Mucosa of descending colon (tissue), 3 donors: ENCODE results near the gene UBQLN4. TPM values are rescaled to one million over a fixed set of nuclear protein-coding genes. Genes with fewer than 3 reads are reported as not detected.

Experiments
- ATAC-seq: fragments of 200-7000 bp; cut with Tn5 transposase; one replicate; pipeline ENCODE4 v1.9.1; 2020; ENCODE audit warnings: mild to moderate bottlenecking, moderate library complexity
- DNase-seq, 3 donors: peaks; one replicate each; pipeline ENCODE4 v3.0.0-alpha.2; 2020
- H3K36me3 ChIP-seq: fragments of 200-600 bp; one replicate; pipeline ENCODE4 v1.8.0; 2021; ENCODE audit warnings: low read depth, mild to moderate bottlenecking
- H3K4me1 ChIP-seq: fragments of 200-600 bp; one replicate; pipeline ENCODE4 v1.8.0; 2021; ENCODE audit warnings: low read depth, mild to moderate bottlenecking
- H3K4me3 ChIP-seq: fragments of 200-600 bp; one replicate; pipeline ENCODE4 v1.8.0; 2021; ENCODE audit warnings: mild to moderate bottlenecking
- H3K9me3 ChIP-seq: fragments of 200-600 bp; one replicate; pipeline ENCODE4 v1.8.0; 2021; ENCODE audit warnings: mild to moderate bottlenecking
- intact Hi-C, 2 donors: fragments of 100-400 bp; cut with DNase I in 1 of 2; cut with micrococcal nuclease in 1 of 2; formaldehyde crosslinking; loops; one replicate each; pipeline versions ENCODE4 v1.11.0 to v1.11.1; 2022; cut with DNase I, micrococcal nuclease
- total RNA-seq, 3 donors: library from RNA; stranded (reverse); fragmentation: NEBNext Ultra II Directional in 2 of 3; extraction: Animal tissue kit (Norgen Biotek cat#: 25700) in 2 of 3; gene quantifications; one replicate each; pipeline versions ENCODE4 v1.2.1 to v1.2.4, GENCODE V29; 2021 to 2023
- TF ChIP-seq, protein P1 (sequence below): fragments of 200-600 bp; IDR thresholded peaks from one replicate; pipeline ENCODE4 v1.8.0; 2022; ENCODE audit warnings: antibody characterized with exemption, mild to moderate bottlenecking
- donor health status: DM: no; HTN: no; CAD: no; lungs with moderate emphysema.
- donor health status: DM: no; HTN: no; CAD: no.
- donor health status: DM: no; HTN: yes; CAD: no.

Gene UBQLN4
- total RNA-seq, 3 donors from 2014 or later, result 23.7 to 36.9 (median 23.9) TPM

DNA sequence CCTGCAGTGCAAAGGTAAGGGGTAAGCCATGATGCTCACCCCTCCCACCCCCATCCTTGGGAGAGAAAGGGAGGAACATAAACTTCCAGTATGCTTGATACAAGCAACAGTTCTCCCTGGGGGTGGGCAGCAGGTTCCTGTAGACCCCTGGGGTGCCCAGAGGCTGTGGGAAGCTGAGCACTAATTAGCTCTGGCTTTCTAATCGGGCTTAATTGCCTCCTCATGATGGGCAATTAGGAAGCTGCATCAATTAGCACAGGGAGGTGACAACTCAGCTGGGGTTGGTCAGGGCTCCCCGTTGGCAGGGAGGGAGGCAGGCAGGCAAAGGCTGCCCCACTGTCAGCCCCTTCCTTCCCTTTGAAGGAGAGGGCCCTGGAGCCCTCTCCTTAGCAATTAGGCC, 45.2 kb upstream of the UBQLN4 start:
- TF ChIP-seq, protein P1, sequence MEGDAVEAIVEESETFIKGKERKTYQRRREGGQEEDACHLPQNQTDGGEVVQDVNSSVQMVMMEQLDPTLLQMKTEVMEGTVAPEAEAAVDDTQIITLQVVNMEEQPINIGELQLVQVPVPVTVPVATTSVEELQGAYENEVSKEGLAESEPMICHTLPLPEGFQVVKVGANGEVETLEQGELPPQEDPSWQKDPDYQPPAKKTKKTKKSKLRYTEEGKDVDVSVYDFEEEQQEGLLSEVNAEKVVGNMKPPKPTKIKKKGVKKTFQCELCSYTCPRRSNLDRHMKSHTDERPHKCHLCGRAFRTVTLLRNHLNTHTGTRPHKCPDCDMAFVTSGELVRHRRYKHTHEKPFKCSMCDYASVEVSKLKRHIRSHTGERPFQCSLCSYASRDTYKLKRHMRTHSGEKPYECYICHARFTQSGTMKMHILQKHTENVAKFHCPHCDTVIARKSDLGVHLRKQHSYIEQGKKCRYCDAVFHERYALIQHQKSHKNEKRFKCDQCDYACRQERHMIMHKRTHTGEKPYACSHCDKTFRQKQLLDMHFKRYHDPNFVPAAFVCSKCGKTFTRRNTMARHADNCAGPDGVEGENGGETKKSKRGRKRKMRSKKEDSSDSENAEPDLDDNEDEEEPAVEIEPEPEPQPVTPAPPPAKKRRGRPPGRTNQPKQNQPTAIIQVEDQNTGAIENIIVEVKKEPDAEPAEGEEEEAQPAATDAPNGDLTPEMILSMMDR, result no peak
- no peak for DNase-seq
- no peak for ATAC-seq
- peaks cover 60% of the 10 kb centered on the region for H3K4me1 ChIP-seq
- intact Hi-C loops, result loop anchor here in 1 of 2 donors (5.0 kb wide), 1 partner anchor 34 kb away; no protein-coding TSS in a partner anchor
- H3K9me3 ChIP-seq, result no peaks in the 10 kb centered on the region
- H3K36me3 ChIP-seq, result no peaks in the 10 kb centered on the region
- no peak overlapping the region for H3K4me3 ChIP-seq

DNA sequence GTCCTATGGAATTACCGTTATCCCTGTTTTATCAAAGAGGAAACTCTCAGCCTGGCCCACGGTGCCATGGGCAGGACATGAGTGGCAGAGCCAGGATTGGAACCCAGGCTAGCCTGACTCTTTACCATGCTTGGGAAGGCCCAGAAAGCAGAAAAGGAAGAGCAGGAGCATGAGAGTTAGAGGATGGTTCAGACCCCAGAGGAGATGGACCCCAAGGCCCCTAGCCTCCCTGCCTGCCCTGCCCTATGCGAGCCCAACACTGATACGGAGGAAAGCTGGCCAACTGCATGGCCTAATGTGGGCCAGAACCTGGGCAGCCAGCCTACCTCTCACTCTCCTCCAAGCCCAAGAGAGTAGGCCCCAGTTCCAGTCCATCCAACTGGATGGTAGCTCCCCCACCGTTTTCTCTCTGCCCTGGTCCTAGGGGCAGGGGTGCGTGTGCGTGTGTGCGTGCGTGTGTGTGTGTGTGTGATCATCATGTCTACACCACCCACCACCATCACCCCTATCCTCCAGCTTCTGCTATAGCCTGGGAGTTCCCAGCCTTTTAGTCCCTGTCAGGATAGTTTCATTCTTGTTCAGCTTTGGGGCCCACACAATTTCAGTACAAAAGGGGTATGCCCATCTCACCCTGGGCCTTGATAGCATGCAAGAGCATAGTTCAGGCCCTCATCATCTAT, 44.0 kb upstream of the UBQLN4 start:
- intact Hi-C loops, result loop anchor here in 1 of 2 donors (5.0 kb wide), 1 partner anchor 35 kb away; no protein-coding TSS in a partner anchor
- Histone ChIP-seq H3K9me3 (no peaks in the 10 kb centered on the region), H3K36me3 (no peaks in the 10 kb centered on the region), H3K4me3 (no peak overlapping the region), H3K4me1 (peaks cover 48% of the 10 kb centered on the region)
- DNase-seq, result no peak
- ATAC-seq, result no peak
- TF ChIP-seq, protein P1, result no peak

DNA sequence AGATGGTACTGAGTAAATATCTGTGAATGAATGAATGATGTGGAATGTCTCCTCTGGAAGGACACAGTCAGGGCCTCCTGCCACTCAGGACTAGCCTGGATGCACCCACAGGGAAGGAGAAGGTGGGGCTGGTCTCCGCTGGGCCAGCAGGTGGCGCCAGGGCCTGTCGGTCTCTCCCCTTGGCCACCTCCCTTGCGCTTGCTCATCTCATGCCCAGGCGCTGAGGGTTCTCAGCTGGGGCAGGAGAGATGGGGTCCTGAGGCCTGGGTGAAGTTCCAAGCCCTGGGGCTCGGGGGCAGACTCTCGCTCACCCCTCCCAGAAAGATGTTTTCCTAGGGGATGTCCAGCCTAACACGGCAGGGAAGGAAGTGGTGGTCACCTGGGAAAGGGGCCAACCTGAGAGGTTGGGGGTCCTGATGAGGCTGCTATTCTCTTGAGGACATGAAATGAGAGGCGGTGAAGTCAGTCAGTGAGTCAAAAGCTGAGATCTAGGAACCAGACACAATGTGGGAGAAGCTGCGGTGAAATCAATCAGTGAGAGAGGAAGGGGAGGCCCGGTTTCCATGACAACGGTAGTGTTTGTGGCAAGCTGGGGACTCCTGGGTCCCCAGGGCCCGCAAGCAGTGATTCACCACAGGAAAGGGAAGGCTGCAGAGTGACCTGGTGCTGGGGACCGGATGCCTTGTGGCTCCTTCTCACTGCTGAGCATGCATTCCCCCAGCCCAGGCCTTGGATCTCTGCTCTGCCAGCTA, 43.2 kb upstream of the UBQLN4 start:
- intact Hi-C loops, result loop anchor here in 1 of 2 donors (5.0 kb wide), 1 partner anchor 35 kb away; no protein-coding TSS in a partner anchor
- Histone ChIP-seq H3K4me1 (peaks cover 40% of the 10 kb centered on the region), H3K4me3 (no peak overlapping the region), H3K36me3 (no peaks in the 10 kb centered on the region), H3K9me3 (no peaks in the 10 kb centered on the region)
- peak; percentile 86 for ATAC-seq
- TF ChIP-seq, protein P1, result peak; percentile 95
- DNase-seq, result peak; percentile 90 to 95 (median 93)

DNA sequence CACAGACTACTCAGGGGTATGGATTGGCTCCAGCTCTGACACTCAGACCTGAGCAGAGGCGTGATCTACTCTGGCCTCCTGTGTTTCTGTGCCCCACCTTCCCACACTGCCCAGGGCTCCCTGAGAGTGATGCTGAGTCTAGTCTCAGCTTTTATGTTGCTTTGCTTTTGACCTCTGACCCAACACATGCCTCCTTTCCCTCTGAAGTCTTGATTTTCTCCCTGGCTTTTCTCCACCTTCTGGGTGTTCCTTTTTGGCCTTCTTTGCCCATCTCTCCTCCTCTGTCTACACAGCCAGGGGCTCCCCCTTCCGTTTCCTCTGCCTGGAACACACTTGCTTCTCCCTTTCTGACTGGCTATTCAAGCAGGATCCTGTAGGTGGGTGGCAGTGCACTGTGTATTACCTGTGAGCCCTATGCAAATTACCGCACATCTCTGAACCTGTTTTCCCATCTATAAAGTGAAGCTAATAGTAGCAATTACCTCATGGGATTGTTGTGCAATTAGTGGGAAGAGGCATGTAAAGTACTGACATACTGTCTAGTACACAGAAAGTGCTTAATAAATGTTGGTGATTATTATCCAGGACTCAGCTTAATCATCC, 42.4 kb upstream of the UBQLN4 start:
- DNase-seq, result no peak
- peaks cover 33% of the 10 kb centered on the region for H3K4me1 ChIP-seq
- H3K4me3 ChIP-seq, result no peak overlapping the region
- H3K36me3 ChIP-seq, result no peaks in the 10 kb centered on the region
- H3K9me3 ChIP-seq, result no peaks in the 10 kb centered on the region
- intact Hi-C loops, result loop anchor here in 1 of 2 donors (5.0 kb wide), 1 partner anchor 36 kb away; no protein-coding TSS in a partner anchor
- TF ChIP-seq, protein P1, result no peak
- ATAC-seq, result no peak

DNA sequence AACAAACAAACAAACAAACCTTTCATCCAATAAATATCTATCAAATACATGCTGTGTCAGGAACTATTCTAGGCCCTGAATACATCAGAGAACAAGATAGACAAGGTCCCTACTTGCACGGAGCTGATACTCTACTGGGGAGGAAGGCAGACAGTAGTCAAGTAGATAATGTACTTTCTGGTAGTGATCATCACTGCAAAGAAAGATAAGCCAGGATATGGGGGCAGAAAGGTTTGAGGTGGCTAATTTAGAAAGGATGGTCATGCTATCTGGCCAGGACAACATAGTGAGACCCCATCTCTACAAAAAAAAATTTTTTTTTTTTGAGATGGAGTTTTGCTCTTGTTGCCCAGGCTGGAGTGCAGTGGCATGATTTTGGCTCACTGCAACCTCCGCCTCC, 38.0 kb upstream of the UBQLN4 start:
- intact Hi-C loops, result loop anchor here in 1 of 2 donors (5.0 kb wide), 2 partner anchors 46 to 136 kb away; no protein-coding TSS in a partner anchor
- H3K36me3 ChIP-seq, result no peaks in the 10 kb centered on the region
- DNase-seq, result no peak

More for the DNA sequence above, 38.0 kb upstream of the UBQLN4 start:
- Histone ChIP-seq H3K4me3 (no peak overlapping the region), H3K9me3 (no peaks in the 10 kb centered on the region), H3K4me1 (peaks cover 10% of the 10 kb centered on the region)
- no peak for ATAC-seq
- TF ChIP-seq, protein P1, result no peak
